ENCODE measurements around the gene SULT1A2.
"Not testable (repeated sequence)": the region's sequence is repeated elsewhere in the genome, so short reads cannot be mapped to it uniquely, and the experiment has no call there.

The SULT1A2 gene

DNA sequence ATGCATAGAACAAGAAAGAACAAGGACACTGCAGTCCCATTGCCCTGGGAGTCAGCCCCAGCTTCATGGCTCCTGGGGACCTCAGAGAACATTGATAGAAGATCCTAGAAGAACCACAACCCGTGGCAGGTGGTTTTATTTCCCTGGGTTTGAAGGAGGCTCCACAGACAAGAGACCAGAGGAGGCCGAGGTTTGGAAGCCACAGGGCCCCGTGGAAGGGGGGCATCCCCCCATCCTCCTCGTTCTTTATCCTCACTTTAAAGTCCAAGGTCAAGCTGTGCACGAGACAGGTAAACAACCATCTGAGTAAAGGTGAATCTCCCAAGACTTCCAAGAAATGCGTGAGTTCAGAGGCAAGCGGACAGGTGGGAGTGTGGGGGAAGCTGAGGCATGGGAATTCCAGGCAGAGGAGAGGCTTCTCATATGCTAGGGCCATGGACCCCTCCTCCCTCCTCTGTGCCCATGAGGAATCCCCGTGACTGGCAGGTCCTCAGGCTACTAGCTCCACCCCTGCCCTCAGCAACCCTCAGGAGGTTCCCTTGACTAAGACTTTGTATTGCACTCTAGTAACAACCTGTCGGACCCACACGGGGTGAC is 13.8 kb upstream of the SULT1A2 start:
- DNase-seq = peak in 3 of 42 donors; percentile 6 to 26 (median 17)
- intact Hi-C loops (cut with DNase I) = no loop called here

DNA sequence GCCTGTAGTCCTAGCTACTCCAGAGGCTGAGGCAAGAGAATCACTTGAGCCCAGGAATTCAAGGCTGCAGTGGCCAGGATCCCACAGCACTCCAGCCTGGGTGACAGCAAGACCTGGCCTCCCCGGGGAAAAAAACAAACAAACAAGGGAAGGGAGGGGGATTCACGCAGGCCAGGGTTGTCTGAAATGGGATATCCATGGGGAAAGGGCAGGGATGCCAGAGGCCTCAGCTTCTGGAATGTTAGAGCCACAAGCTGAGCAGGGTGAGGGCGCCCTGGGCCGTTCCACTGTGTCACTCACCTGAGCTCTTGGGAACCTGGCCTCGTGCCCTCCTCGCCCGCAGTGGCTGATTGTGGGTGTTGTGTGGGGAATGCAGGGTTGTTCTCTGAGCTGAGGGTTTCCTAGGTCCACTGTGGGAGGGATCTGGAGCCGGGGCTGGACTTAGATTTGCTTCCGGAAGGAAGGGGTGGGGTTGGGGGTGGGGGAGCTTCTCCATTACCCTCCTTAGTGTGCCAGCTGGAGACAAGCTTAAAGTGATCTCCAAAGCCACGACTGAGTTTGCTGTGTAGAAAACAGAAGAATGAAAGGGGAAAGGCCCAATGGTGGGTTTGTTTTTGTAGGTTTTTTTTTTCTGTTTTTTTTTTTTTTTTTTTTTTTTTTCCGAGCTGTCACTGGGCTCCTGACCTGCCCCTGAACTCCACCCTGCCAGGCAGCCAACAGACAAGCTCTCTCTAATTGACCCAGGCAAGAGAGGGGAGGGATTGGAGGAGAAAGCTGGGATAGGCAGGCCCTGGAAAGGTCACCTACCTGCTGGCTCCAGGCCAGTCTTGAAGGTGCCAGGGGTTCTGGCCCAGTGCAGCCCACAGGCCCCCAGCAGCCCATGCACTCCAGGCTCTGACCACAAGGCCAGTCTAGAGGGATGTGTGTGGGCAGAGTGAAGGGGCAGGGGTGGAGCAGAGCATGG is 13.1 kb upstream of the SULT1A2 start, which contains the start of gene SULT1A1:
SULT1A1 (minus strand) TSS at position 414 of the 964 bp plus-strand sequence. CDS start 1,189 bp downstream, outside the sequence.
- peak in 6 of 42 donors; percentile 12 to 45 (median 26) for DNase-seq
- intact Hi-C loops (cut with DNase I) = no loop called here

DNA sequence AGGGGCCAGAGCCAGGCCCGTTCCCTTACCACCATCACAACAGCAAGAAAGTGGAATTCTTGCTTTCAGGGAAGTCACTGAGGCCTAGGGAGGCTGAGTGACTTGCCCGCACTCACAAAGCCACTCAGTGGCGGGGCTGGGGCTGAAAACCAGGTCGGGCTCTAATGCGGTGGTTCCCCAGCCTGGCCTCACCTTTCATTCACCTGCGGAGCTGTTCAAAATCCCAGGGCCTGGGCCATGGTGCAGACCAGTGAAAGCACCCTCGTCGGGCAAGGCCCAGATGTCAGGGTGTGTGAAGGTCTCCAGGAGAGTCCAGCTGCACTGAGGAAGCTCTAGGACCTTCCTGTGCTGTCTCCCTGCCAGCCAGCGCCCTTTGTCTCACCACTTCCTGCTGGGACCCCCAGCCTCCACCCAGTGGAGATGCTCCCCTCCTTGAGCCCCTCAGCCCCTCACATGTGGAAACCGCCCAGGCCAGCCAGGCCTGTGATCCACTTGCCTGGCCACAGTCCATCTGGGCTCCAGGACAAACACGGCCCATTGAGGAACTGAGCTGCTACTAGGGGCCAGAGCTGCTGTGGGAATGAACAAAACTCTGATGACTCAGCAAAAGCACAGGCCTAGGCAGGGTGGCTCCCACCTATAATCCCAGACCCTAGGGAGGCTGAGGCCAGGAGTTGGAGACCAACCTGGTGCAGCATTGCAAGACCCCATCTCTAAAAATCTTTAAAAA is 12.2 kb upstream of the SULT1A2 start:
- intact Hi-C loops (cut with DNase I) = not testable (repeated sequence)
- DNase-seq = peak in 9 of 42 donors; percentile 23 to 53 (median 28)

DNA sequence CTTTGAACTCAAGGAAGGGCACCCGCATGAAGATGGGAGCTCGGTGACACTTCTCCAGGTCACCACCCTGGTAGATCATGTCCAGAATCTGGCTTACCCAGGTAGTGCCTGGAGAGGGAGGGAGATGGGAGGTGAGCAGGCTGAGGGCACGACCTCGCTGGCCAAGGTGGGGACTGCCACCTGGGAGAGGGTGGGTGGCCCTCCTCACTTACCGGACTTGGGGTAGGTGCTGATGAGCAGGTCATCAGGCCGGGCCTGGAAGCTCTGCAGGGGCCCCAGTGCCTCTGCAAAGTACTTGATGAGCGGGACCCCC is 11.6 kb upstream of the SULT1A2 start:
- intact Hi-C loops (cut with DNase I) = not testable (repeated sequence)
- peak in 3 of 42 donors; percentile 5 to 10 (median 6) for DNase-seq

DNA sequence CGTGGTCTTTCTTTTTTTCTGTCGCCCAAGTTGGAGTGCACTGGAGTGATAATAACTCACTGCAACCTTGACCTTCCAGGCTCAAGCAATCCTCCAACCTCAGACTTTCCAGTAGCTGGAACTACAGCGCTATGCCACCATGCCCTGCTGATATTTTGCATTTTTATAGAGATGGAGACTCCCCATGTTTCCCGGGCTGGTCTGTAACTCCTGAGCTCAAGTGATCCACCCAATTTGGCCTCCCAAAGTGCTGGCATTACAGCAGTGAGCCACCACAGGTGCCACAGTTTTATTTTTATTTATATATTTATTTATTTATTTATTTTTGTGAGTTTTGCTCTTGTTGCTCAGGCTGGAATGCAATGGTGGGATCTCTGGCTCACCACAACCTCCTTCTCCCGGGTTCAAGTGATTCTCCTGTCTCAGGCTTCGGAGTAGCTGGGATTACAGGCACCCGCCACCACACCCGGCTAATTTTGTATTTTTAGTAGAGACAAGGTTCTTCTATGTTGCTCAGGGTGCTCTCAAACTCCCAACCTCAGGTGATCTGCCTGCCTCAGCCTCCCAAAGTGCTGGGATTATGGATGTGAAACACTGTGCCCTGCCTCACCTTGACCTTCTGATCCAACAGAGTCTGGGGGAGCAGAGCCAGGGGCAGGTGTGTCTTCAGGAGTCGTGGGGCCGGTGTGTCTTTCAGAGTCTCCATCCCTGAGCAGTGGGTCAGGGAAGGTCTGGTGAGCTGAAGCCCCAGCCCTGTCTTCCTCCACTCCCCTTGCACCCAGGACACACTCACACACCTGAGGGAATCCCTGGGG is 11.0 kb upstream of the SULT1A2 start:
- peak in 3 of 42 donors; percentile 4 to 18 (median 18) for DNase-seq
- intact Hi-C loops (cut with DNase I) = not testable (repeated sequence)

DNA sequence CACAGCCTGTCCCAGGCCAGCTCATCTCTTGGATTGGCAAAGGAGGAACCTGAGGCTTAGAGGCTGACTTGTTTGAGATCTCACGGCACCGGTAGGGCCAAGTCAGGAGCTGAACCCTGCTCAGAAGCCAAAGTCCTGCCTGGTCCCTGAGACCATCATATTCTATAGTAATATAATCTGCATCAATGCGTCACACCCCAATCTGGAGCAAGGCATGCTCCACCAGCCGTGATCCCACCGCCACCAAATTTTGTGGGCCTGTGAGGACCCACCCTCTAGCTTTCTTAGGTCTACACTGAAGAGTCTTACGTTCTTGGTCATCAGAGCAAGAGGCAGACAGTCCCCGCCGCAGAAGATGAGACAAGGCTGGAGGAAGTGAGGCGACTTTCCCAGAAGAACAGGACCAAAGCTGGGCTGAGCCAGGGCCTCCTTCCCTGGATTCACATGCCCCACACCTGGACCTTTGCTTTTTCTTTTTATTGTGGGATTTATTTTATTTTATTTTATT is 10.3 kb upstream of the SULT1A2 start:
- DNase-seq = peak in 2 of 42 donors; percentile 16 to 35
- intact Hi-C loops (cut with DNase I) = no loop called here

DNA sequence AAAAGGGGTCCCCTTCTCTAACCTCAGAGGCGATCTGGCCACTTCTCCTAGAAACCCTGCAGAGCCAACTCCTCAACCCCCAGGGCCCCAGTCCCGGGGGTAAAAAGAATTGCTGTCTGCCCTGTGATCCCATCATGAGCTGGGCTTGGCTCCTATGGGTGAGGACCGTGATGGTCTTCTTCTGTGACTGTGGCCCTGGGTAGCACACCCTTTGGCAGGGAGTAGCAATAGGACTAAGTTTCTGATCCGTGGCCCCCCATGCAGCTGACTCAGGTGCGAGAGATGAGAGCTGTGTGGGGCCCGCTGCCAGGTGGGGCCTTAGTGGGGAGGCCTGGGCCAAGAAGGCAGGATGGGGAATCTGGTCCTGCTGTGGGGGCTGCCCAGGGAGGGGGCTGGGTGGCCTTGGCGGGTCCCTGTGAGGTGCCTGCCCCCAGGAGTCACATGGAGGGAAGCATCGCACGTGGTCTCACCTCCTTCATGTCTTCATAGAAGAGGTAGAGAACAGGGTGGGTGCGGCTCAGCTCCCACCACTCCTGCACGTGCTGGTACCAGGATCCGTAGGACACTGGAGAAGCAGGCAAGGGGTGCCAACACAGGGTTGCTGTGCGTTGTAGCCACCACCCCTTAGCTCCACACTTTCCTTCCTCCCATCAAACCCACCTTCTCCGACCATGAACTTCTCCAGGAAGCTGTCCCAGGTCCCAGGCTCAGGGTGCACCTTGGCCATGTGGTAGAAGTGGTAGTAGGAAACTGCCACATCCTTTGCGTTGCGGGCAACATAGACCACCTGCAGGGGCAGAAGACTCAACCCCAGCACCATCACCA is 9.7 kb upstream of the SULT1A2 start:
- peak in 1 of 42 donors; percentile 31 for DNase-seq
- intact Hi-C loops (cut with DNase I) = no loop called here

DNA sequence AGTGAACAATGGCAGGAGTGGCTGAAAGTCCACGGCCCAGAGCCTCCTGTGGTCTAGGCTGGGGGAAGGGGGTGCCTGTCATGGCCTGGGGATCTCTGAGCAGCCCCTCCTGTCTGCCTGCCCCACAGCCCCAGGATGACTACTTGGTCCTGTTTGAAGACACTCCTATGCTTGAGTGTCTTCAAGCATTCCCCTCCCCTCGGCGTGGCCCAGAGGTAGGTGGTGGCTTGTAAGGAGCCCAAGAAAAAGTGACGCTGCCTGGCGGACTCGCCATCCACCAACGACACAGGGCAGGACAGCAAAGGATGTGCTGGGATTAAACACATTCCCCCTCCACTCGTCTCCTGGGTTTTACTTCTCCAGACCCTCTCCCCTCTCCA is 7.3 kb upstream of the SULT1A2 start:
- intact Hi-C loops (cut with DNase I) = no loop called here
- DNase-seq = no peak

DNA sequence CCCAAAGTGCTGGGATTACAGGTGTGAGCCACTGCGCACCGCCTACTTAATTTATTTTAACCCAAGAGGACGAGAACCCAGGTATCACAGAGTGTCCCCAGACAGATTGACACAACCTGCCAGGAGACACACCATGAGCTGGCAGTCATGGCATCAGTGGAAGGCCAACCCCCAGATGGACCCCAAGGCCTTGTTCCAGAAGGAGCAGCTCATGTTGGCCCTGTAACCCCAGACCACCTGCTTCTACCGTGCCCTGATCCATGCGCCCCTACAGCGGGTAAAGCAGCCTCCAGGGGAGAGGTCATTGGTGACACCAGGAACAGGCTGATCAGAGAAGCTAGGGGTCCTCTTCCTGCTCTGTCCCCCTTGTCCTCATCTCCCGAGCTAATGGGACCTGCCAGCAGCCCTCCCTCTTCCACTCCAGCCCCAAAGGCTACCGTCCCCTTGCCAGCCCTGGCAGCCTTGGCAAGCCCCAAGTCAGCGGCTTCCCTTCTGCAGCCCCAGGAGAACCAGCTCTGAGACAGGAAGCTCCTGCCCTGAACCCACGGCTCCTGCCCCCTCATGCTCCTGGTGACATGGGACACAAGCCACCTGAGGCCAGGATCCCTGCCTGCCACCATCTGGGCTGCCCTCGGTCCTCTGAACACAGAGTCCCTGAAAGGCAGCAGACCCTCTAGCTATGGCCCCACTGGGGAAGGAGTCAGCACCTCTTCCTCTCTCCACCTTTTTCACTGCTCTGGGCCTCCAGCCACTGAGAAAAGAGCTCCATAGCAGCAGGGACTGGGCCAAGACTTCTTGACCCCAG is 6.7 kb upstream of the SULT1A2 start:
- no peak for DNase-seq
- intact Hi-C loops (cut with DNase I) = no loop called here

DNA sequence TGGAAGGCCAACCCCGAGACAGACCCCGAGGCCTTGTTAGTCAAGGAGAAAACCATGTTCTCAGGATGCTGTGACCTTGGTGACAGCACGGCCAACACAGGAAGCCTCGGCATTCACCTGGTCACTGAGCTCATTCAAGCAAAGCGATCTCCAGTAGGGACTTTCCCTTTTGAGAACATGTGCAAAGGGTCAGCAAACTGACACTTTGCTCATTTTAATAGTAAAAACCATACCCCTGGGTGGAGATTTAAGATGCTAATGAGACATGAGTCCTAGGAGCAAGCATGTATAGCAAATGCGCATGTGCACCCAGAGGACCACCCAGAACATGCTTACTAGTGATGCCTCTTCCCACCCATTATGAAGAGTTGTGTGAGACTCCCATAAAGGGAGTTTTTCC is 5.7 kb upstream of the SULT1A2 start:
- peak in 1 of 42 donors; percentile 10 for DNase-seq
- intact Hi-C loops (cut with DNase I) = no loop called here

DNA sequence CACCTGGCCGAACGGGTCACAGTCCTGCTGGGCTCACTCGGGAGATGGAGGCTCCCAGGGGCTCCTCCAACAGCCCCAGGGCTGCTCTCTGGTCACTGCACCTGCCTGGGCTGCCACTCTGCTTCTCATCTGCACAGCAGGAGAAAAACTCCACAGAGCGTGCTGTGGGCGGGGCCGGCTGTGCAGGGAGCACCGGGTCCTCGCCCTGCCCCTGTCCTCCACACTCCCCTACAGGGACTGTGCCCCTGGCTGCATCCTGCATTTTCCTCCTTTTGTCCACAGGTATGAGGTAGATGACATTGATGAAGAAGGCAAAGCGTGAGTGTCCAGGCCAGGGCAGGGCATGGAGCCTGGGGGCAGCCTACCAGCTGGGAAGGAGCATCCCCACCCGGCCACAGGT is 5.2 kb upstream of the SULT1A2 start:
- DNase-seq; intact Hi-C loops (cut with DNase I): not testable (repeated sequence)

DNA sequence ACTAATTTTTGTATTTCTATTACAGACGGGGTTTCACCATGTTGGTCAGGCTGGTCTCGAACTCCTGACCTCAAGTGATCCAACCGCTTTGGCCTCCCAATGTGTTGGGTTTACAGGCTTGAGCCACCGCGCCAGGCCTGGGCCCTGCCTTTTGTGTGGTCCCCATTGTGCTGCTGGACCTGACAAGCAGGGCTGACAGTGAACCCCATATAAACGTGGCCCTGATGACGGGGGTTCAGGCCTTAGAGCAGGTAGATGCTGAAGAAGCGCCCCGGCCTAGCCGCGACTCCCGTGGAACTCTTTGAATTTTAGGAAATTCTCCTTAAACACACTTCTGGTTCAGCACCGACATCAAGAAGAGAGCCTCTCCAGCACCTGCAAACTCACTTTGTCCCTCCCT is 4.7 kb upstream of the SULT1A2 start:
- intact Hi-C loops (cut with DNase I) = not testable (repeated sequence)
- DNase-seq = peak in 1 of 42 donors; percentile 17

DNA sequence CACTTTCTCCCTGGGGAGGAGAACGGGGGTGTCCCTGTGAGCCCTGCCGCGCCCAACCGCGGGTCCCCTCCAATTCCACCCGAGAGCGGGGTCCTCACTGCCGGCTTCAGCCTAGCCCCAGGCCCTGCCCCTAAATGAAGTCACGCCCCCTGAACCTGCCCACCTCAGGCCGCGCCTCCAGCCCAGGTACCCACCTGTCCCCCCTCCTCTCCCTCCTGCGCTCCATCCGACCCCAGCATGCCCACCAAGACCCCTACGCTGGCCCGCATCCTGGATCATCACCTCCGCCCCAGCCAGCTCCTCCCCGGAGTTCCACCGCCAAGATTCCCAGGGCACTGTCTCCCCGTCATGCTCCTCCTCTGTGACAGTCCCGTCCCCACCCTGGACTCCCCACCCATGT is 4.1 kb upstream of the SULT1A2 start:
- DNase-seq; intact Hi-C loops (cut with DNase I): not testable (repeated sequence)

DNA sequence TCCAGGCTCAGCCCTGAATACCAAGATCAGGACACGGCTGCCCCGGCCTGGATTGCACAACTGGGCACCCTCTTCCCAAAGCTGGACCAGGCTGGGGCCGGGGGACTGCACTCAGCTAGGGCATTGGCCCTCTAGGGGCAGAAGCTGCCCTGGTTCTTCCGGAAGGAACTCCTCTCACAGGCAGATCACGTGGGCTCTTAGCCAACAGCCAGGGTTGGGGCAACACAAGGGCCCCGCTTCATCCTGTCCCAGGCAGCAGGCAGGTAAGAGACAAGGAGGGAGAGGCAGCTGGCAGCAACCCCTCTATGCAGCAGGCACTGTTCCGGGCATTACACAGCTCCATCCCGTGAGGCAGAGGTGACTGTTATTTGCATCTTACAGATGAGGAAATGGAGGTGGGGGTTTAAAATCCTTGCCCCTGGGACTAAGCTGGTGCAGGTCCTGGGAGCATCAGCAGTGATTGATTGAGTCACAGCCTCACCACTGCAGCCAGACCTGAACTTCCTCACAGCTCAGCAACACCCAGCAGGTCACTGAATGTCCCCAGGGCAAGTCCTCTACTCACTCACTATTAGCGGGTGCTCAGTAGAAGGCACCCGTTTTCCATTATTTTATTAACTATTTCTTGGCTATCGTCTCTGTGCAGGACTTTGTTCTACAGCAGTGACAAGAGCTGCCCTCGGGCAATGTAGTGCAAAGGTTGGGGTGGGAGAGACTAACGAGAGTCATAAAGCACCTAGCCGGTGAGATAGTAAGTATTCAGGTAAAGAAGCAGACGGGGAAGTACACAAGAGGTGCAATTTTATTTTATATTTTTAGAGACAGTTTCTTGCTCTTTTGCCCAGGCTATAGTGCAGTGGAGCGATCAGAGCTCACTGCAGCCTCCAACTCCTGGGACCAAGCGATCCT is 2.8 kb upstream of the SULT1A2 start:
- DNase-seq; intact Hi-C loops (cut with DNase I): not testable (repeated sequence)

DNA sequence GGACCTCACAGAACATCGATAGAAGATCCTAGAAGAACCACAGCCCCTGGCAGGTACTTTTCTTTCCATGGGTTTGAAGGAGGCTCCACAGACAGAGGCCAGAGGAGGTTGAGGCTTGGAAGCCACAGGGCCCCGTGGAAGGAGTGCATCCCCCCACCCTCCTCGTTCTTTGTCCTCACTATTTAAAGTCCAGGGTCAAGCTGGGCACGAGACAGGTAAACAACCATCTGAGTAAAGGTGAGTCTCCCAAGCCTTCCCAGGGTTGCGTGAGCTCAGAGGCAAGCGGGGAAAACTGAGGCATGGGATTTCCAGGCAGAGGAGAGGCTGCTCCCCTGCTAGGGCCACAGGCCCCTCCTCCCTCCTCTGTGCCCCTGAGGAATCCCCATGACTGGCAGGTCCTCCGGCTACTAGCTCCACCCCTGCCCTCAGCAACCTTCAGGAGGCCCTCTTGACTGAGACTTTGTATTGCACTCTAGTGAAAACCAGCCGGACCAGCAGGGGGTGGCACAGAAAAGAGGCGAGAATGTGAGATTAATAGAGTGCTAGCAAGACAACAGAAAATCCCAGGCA is 927 bp upstream of the SULT1A2 start:
- DNase-seq = no peak
- intact Hi-C loops (cut with DNase I) = no loop called here

Data from head of caudate nucleus (tissue), 42 donors.